Loucy (cell line): ENCODE results near the gene LHFPL2.

Source experiments
- H2AFZ ChIP-seq: fragments of 200-600 bp; sonication (generic); 2 replicates; pipeline ENCODE4 v1.6.0; 2016; ENCODE audit warnings: antibody characterized with exemption, mild to moderate bottlenecking, low read length, moderate library complexity
- H3F3A ChIP-seq: fragments of 200-600 bp; 2 replicates; pipeline ENCODE4 v1.6.0; 2016; ENCODE audit warnings: antibody characterized with exemption, low read depth, mild to moderate bottlenecking
- H3K27me3 ChIP-seq: fragments of 200-600 bp; sonication (generic); 2 replicates; pipeline ENCODE4 v1.6.1; 2014; ENCODE audit warnings: low read length, mild to moderate bottlenecking; ENCODE audit not compliant: insufficient read depth, poor library complexity, severe bottlenecking
- H3K36me3 ChIP-seq: fragments of 200-600 bp; sonication (generic); 2 replicates; pipeline ENCODE4 v1.6.1; 2016; ENCODE audit warnings: low read length; ENCODE audit not compliant: insufficient read depth
- H3K4me1 ChIP-seq: fragments of 200-600 bp; sonication (generic); 2 replicates; pipeline ENCODE4 v1.5.1; 2014; ENCODE audit warnings: low read length, mild to moderate bottlenecking; ENCODE audit not compliant: insufficient read depth, poor library complexity, severe bottlenecking
- H3K4me2 ChIP-seq: fragments of 200-600 bp; sonication (generic); 2 replicates; pipeline ENCODE4 v1.6.0; 2014; ENCODE audit warnings: antibody characterized with exemption, low read length, low read depth, mild to moderate bottlenecking; ENCODE audit not compliant: poor library complexity, severe bottlenecking
- H3K4me3 ChIP-seq: fragments of 200-600 bp; sonication (generic); 2 replicates; pipeline ENCODE4 v1.5.1; 2014; ENCODE audit warnings: low read length, mild to moderate bottlenecking, mixed read lengths; ENCODE audit not compliant: poor library complexity, severe bottlenecking
- H3K79me2 ChIP-seq: fragments of 200-600 bp; sonication (generic); 2 replicates; pipeline ENCODE4 v1.6.1; 2014; ENCODE audit warnings: low read length; ENCODE audit not compliant: insufficient read depth
- H3K9ac ChIP-seq: fragments of 200-600 bp; sonication (generic); 2 replicates; pipeline ENCODE4 v1.6.0; 2014; ENCODE audit warnings: mild to moderate bottlenecking, low read depth, low read length, moderate library complexity; ENCODE audit not compliant: poor library complexity, severe bottlenecking
- H3K9me2 ChIP-seq: fragments of 200-600 bp; sonication (generic); replicated peaks from 2 replicates; pipeline ENCODE4 v1.6.1; 2016; ENCODE audit warnings: low read depth, low read length, mixed read lengths
- H3K9me3 ChIP-seq: fragments of 200-600 bp; sonication (generic); 2 replicates; pipeline ENCODE4 v1.6.1; 2014; ENCODE audit warnings: mild to moderate bottlenecking, antibody characterized with exemption, low read length, low read depth; ENCODE audit not compliant: insufficient read depth
- H4K20me1 ChIP-seq: fragments of 200-600 bp; sonication (generic); 2 replicates; pipeline ENCODE4 v1.6.0; 2014; ENCODE audit warnings: antibody characterized with exemption, low read length, mild to moderate bottlenecking; ENCODE audit not compliant: insufficient read depth, poor library complexity, severe bottlenecking
- EZH2phosphoT487 ChIP-seq: fragments of 200-600 bp; IDR thresholded peaks from 2 replicates; pipeline ENCODE4 v1.6.1; 2018; ENCODE audit warnings: antibody characterized with exemption, mild to moderate bottlenecking, moderate library complexity, borderline replicate concordance
- TF ChIP-seq, protein P1 (sequence below): fragments of 200-600 bp; sonication (generic); conservative IDR thresholded peaks from 2 replicates; pipeline ENCODE4 v1.5.1; 2014; ENCODE audit warnings: mild to moderate bottlenecking, antibody characterized with exemption, low read length

LHFPL2 gene

DNA sequence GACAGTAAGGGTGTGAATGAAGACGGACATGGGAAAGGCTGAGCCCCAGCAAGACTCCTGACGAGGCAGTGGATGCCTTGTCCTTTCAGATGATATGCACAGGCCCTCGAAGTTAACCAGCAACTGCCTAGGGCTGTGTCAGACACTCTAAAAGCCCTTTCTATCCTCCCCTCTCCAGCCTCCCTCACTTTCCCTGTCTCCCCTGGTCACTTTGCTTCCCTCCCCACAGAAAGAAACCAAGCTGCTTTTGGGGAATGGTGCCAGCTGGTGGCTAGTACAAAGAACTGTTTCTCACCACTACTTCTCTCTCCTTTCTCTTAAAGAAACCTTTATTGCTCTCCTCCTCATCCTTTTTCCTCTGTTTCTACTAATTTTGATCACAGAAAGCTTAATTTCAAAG, 21.4 kb downstream of the LHFPL2 start:
- Histone ChIP-seq H3K4me1 (no peaks in the 10 kb centered on the region), H4K20me1 (no peaks in the 10 kb centered on the region), H3K9me3 (no peaks in the 10 kb centered on the region), H3K79me2 (no peaks in the 10 kb centered on the region), H3K9me2 (no peaks in the 10 kb centered on the region), H3F3A (no peaks in the 10 kb centered on the region), H2AFZ (no peak overlapping the region), H3K9ac (no peak overlapping the region), H3K4me3 (no peak overlapping the region), H3K4me2 (no peak overlapping the region), H3K27me3 (peaks cover 13% of the 10 kb centered on the region), H3K36me3 (no peaks in the 10 kb centered on the region)
- TF ChIP-seq EZH2phosphoT487 = no peak
- TF ChIP-seq, protein P1, sequence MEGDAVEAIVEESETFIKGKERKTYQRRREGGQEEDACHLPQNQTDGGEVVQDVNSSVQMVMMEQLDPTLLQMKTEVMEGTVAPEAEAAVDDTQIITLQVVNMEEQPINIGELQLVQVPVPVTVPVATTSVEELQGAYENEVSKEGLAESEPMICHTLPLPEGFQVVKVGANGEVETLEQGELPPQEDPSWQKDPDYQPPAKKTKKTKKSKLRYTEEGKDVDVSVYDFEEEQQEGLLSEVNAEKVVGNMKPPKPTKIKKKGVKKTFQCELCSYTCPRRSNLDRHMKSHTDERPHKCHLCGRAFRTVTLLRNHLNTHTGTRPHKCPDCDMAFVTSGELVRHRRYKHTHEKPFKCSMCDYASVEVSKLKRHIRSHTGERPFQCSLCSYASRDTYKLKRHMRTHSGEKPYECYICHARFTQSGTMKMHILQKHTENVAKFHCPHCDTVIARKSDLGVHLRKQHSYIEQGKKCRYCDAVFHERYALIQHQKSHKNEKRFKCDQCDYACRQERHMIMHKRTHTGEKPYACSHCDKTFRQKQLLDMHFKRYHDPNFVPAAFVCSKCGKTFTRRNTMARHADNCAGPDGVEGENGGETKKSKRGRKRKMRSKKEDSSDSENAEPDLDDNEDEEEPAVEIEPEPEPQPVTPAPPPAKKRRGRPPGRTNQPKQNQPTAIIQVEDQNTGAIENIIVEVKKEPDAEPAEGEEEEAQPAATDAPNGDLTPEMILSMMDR = peak; percentile 58

DNA sequence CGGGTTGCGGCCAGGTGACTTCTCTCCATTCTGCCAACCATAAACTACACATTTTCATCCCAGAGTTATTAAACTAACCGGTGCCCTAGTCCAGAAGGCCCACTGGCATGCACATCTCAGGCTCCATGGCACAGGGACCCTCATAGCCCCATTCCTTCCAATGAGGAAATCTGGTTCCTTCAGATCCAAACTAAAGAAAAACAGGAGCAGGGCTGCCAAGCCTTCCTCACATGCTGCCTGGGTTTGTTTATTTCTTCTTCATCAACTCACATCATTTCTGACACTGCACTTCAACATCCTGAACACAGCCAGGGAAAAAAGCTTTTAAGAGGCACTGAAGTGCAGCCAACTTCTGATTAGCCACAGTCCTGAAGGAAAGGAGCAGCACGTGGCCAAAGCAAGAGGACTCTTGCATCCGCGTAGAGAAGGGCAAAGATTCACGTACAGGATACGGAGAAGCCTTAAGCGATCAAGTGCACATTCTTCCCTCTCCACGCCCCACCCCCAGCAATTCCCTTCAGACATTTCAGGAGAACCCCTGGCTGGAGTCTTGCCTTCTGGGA, 22.5 kb downstream of the LHFPL2 start:
- Histone ChIP-seq H3K27me3 (peaks cover 13% of the 10 kb centered on the region), H3K9me2 (no peaks in the 10 kb centered on the region), H3K36me3 (no peaks in the 10 kb centered on the region), H3K4me3 (no peak overlapping the region), H4K20me1 (no peaks in the 10 kb centered on the region), H3K4me1 (peaks cover 5% of the 10 kb centered on the region), H3K4me2 (no peak overlapping the region), H3K9me3 (no peaks in the 10 kb centered on the region), H3K9ac (no peak overlapping the region), H3F3A (no peaks in the 10 kb centered on the region), H2AFZ (no peak overlapping the region), H3K79me2 (no peaks in the 10 kb centered on the region)
- TF ChIP-seq EZH2phosphoT487 = no peak

DNA sequence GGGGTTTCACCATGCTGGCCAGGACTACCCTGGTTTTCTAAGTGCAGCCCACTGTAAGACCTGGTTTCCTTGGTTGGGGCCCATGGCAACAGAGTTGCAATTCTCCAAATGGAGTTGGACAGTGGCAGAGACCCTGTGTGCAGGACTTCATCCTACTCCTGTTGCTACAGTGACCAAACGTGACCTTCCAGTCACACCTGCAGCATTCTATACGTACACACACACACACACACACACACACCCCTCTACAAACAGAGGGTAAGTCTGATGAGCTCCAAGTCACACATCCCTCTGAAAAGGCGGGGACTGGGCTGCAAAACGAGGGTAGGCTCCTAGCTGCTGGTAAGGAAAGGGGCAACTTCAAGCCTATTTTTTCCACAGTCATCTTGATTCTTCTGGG, 23.6 kb downstream of the LHFPL2 start:
- H3K9me3 ChIP-seq = no peaks in the 10 kb centered on the region
- H2AFZ ChIP-seq = no peak overlapping the region
- H3K9ac ChIP-seq = no peak overlapping the region
- TF ChIP-seq, protein P1 = no peak
- TF ChIP-seq EZH2phosphoT487 = no peak
- H3K4me1 ChIP-seq = peaks cover 5% of the 10 kb centered on the region
- H3K27me3 ChIP-seq = peaks cover 13% of the 10 kb centered on the region
- H3K4me3 ChIP-seq = no peak overlapping the region
- H3K9me2 ChIP-seq = no peaks in the 10 kb centered on the region
- H3F3A ChIP-seq = no peaks in the 10 kb centered on the region
- H3K36me3 ChIP-seq = no peaks in the 10 kb centered on the region
- no peaks in the 10 kb centered on the region for H4K20me1 ChIP-seq
- H3K4me2 ChIP-seq = no peak overlapping the region
- no peaks in the 10 kb centered on the region for H3K79me2 ChIP-seq

DNA sequence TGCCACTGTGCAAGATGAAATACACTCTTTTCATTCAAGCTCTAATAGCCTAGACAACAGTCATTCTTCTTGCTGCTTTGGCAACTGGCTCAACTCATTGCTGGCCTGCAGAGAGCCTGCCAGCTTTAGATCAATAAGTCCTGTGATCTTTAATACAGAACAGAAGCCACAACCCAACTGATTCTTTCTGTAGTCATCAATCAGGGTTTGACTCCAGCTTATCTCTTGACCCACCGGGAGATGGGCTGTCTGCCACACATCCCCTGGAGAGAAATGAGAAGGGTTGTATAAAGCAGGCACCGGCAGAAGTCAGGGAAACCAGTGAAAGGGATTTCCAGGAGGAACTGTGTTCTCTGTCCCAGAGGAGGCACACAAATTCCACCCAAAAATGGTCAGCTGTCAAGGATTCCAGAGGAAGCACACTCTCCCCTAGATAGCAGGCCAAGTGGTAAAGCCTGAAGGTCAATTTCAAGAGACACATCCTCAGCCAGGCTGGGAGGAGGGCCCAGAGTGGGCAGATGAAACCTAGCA, 24.5 kb downstream of the LHFPL2 start:
- TF ChIP-seq, protein P1 = no peak
- no peak for TF ChIP-seq EZH2phosphoT487
- no peaks in the 10 kb centered on the region for H3K9me2 ChIP-seq
- H3K79me2 ChIP-seq = no peaks in the 10 kb centered on the region
- H3K9me3 ChIP-seq = no peaks in the 10 kb centered on the region
- no peak overlapping the region for H3K4me3 ChIP-seq
- H4K20me1 ChIP-seq = no peaks in the 10 kb centered on the region
- H2AFZ ChIP-seq = no peak overlapping the region
- no peak overlapping the region for H3K4me2 ChIP-seq
- H3F3A ChIP-seq = no peaks in the 10 kb centered on the region
- peaks cover 13% of the 10 kb centered on the region for H3K27me3 ChIP-seq
- no peak overlapping the region for H3K9ac ChIP-seq
- peaks cover 5% of the 10 kb centered on the region for H3K4me1 ChIP-seq
- no peaks in the 10 kb centered on the region for H3K36me3 ChIP-seq
